Renal cortical epithelial cell (primary cell): ENCODE data around the gene EML1. TPM values are rescaled to one million over a fixed set of nuclear protein-coding genes. Genes with fewer than 3 reads are reported as not detected.

Experiments
- DNase-seq: peaks from one replicate; pipeline ENCODE4 v3.0.0-alpha.2; 2011; ENCODE audit warnings: low read depth
- total RNA-seq: library from RNA; depleted of rRNA; stranded (reverse); fragments of >200 nt; gene quantifications from 2 replicates; pipeline ENCODE4 v1.2.3, GENCODE V29; 2014

Gene EML1
- total RNA-seq, 1 donor from 2014 or later = 130 TPM

DNA sequence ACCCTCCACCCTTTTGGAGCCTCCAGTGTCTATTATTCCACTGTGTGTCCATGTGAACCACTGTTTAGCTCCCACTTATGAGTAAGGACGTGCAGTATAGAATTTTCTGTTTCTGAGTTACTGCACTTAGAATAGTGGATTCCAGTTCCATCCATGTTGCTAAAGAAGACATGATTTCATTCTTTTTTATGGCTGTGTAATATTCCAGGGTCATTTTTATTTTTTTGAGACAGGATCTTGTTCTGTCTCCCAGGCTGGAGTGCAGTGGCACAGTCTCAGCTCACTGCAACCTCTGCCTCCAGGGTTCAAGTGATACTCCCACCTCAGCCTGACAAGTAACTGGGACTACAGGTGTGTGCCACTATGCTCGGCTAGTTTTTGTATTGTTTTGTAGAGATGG, 31.6 kb downstream of the EML1 start:
- no peak for DNase-seq

DNA sequence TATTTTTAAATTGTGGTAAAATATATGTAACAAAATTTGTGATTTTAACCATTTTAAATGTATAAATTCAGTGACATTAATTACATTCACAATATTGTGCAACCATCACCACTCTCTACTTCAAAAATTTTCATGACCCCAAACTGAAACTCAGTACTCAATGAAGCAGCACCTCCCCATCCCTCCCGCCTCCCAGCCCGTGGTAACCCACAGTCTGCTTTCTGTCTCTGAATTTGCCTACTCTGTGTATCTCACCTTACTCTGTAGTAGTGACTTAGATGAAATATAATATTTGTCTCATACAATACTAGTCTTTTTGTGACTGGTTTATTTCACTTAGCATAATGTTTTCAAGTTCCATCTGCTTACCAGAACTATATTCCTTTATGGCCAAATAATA, 36.2 kb downstream of the EML1 start:
- no peak for DNase-seq

DNA sequence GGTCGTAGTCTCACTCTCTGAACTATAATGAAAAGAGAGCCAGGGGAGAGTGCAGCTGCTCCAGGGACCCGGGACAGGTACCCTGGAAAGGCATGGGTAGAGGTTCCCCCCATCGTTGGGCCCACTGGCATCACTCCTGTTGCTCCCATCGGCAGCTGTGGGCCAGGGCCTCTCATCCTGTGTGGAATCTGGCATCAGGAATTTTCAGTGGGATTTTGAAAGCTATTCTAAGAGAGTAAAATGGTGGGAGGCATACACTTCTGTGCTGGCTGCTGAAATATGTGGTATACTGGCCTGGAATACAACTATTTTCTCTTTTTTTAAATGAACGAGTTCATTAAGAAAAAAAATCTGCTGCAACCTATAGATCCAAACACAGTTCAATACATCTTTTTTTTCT, 38.1 kb downstream of the EML1 start:
- no peak for DNase-seq

DNA sequence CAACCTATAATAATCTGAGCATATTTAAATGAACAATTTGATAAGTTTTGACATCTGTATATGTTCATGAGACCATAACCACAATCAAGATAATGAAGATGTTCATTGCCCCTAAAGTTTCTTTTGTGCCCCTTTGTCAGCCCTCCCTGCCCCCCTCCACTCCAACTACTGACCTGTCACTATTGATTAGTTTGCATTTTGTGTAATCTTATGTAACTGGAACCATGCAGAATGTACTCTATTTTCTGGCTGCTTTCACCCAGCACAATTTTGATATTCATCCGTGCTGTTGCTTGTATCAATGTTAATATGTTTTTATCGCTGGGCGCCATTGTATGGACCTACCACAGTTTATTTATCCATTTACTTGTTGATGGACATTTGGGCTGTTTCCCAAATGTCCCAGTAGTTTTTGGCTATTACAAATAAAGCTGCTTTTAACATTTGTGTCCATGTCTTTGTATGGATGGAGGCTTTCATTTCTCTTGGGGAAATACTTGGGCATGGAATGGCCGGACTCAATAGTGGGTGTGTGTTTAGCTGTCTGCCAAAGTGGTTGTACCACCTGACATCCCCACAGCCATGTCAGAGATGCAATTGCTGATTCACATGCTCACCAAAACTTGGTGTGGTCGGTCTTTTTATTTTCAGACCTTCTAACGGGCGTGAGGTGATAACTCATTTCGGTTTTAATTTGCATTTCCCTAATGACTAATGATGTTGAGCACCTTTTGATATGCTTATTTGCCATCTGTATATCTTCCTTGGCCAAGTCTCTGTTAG, 38.9 kb downstream of the EML1 start:
- no peak for DNase-seq

DNA sequence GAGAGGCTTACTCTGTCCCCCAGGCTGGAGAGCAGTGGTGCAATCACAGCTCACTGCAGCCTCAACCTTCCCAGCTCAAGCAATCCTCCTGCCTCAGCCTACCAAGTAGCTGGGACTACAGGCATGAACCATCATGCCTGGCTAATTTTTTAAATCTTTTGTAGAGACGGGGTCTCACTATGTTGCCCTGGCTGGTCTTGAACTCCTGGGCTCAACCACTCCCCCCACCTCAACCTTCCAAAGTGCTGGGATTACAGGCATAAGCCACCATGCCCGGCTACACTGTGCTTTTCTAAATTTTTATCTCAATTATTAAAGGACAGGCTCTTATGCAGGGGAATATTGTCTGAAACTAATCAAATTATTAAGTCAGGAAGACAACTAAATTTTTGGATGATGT, 44.6 kb downstream of the EML1 start:
- DNase-seq = no peak

DNA sequence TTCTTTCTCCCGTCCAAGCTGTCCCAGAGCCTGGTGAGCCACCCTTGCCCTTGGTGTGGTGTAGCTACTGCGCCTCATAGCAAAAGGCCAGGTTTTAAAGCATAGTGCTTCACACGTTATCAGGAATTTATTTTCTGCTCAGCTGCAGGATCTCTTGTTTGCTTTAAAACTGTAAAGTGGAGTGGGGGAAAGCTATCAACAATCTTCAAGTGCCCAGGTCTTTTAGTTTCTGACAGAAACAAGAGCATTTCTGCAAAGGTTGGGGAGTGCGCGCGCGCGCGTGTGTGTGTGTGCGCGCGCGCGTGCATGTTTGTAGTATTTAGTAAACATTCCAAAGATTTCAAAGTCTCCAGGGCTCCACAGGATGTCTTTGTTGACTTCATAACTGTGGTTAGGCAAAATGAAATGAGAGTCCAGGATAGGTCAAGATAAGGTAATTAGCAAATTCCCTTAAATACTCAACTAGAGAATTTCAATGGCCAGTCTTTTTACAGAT, 45.5 kb downstream of the EML1 start:
- DNase-seq = peak; percentile 57

DNA sequence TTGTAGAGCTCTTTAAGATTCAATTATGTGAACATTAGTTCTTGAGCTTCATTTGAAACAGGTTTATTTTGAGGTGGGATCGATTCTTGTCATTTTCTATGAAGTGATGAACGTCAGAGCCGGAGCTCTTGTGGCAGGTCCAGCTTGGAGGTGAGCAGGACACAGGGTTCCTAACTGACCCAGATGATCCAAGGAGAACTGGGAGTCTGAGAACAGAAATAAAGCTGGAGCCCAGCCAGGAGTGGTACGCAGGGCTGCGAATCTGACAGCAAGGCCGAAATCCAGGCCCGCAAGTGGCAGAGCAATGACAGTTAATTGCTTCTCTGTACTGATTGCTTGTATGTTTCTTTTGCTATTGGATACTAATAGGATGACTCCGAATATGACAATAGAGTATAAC, 46.5 kb downstream of the EML1 start:
- DNase-seq = no peak

DNA sequence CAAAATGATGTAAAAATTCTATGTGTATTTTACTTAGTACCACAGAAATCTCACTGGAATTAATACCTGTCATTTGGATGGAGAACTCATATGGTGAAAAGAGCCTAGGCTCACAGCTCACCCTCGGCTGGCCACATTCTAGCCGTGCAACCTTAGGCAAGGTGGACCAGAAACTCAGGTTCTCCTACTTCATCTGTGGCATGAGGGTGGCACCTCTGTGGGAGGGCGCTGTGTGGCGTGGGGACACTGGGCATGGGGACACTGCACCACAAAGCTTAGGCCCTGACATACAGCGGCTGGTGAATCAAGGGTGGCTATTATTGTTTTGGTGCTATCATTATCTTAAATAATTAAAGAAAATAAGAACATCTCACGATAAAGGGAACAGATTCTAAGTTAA, 47.1 kb downstream of the EML1 start:
- DNase-seq = no peak

DNA sequence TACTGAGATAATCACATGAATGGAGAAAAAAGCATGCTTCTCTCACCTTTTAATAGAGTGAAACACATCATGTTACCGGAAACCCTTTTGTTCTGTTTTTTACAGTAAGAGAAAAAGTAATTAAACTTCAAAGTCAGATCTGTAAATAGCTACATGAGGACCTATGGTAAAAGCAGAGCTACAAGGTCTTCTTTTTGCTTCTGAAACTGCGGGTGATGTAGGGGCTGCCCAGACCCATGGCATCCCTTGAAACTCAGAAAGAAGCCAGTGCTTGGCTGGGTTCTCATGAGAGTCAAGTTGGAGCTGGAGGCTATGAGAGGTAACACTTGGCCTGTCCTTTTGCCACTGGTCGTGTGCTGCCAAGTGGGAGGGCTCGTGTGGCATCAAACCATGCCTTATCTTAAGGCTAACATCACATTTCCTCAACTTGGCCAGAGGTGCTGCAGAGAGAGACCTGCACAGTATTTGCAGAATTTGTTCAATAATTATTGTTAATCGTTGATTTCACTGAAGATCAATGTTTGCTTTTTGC, 47.6 kb downstream of the EML1 start:
- DNase-seq = no peak

DNA sequence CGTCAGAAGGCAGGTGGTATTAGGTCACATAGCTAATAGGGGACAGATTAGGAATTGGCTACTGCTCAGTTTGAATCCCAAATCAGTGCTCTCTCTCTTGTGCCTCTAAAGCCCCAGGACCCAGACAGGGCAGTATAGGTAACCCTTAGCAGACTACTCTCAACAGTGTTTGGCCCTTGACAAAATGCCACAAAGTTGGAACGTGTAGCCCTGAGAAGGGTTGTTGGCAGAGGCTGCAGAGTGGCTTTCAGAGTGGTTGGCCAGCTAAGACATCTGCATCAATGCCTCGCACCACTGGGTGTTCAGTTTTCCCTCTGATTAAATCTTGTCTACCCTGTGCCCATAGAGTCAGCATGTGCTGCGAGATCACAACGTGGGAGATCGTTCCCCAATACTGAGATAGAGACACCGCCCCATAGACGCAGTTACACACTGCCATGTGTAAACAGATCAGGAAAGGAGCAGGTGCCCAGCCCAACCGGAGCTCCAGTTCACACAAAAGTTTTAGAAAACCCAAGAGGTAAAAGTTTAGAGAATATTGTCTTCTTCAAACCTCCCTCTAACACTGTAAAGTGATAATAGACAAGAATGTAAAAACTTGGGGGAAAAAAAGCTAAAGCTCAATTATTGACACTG, 48.3 kb downstream of the EML1 start:
- DNase-seq = no peak

DNA sequence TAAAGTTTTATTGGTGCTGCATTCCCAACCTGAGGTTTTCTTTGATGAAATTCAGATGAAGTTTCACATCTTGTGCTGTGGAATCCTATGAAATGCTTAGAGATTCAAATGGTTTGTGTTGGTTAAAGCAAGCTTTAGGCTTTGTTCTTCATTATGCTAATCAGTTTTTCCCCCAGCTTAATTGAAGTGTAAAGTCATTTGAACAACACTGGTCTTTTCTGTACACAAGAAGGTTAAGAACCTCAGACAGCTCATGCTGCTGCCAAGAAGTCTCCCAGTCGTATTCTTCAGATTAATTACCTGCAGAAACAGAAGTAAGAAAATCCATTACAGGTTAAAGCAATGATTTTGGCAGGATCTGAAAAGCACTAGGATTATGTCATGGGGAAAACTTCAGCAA, 48.9 kb downstream of the EML1 start:
- peak; percentile 36 for DNase-seq

DNA sequence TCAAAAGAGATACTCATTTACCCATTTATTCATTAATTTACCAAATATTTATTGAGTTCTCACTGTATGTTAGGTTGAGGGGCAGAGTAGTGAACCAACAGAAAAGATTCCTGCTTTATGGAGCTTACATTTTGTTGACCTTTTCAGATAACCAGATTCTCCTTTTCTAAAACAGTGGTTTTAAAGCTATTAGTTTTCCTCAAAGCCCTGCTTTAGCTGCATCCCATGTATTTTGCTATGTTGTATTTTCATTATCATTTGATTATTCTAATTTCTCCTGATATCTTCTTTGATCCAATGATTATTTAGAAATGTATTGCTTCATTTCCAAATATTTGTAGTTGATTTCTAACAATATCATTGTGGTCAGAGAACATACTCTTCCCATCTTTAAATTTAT, 53.6 kb downstream of the EML1 start:
- DNase-seq = no peak

DNA sequence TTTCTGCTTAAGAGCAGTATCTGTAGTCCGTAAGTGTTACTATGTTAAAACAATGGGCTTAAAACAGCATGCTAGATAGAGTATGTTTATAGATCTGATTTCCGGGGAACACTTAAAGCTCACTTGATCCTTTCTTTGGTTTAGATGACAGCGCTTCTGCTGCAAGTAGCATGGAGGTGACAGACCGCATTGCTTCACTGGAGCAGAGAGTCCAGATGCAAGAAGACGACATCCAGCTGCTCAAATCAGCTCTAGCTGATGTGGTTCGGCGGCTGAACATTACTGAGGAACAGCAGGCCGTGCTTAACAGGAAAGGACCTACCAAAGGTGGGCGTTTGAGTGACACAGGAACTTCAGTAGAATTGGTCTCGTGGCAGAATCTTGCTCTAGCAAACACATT, 57.5 kb downstream of the EML1 start:
- DNase-seq = no peak

DNA sequence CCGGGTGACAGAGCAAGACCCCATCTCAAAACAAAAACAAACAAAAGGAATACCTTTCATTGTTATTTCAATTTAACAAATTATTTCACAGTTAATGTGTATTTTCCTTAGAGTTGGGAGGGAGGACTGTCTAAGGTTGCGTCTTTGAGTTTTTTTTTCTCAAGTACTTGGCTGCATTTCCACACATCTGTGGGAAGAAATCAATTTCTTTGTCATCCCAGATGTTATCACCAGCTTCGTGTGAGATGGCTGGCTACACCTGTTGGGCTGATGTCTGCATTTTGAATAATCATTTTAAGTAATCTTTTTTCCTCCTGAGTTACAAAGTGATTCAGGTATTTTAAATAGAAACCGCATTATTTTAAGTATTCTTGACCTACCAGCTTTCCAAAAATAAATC, 59.4 kb downstream of the EML1 start:
- no peak for DNase-seq

DNA sequence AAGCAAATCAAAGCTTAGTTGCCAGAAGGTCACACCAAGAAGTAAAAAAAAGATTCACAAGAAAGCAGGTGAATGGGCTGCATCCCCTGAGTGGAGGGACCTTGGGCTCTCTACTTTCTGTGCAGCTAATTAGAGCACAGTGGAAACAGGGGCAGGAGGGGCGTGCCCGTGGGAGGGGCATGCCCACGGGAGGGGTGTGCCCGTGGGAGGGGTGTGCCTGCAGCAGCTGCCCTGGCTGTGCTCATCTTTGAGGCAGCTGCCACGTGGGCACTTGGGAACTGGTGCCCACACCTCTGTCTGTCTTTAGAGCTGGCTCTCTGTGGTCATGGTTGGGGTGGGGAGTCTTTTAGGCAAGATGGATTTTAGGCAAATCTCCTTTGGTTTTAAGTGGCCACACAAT, 60.0 kb downstream of the EML1 start:
- no peak for DNase-seq

DNA sequence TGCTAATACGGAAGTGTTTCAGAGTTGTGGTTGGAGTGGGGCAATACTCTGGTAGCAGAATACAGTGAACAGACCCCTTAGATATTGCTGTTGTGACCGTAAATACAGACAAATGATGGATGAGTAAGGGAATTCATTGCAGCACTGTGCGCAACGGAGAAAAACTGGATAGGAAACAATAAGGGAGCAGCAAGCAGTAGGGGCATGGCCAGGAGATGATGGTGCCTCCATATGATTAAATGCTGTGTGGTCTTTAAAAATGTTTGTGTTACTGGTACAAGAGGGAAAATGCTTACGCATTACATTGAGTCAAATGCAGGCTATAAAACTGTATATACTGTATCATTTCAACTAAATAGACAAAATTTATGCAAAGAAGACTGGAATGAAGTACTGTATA, 61.6 kb downstream of the EML1 start:
- no peak for DNase-seq

DNA sequence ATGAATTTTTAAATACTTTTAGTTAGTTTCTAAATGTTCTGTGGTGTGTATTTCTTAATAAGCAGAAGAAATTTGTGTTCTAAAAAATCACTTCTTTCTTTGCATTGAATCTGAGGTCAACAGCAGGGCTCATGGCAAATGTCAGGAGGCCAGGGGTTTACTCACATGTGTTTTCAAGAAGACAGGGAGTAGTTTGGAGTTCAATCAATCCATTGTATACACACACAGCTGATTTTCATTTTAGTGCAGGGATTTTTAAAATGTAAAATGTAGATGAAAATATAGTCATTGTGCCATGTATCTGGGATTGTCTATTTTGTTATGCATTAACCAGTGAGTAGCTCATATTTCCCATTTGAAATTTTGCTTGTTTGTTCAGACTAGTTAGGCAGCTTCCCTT, 62.1 kb downstream of the EML1 start:
- DNase-seq = no peak

DNA sequence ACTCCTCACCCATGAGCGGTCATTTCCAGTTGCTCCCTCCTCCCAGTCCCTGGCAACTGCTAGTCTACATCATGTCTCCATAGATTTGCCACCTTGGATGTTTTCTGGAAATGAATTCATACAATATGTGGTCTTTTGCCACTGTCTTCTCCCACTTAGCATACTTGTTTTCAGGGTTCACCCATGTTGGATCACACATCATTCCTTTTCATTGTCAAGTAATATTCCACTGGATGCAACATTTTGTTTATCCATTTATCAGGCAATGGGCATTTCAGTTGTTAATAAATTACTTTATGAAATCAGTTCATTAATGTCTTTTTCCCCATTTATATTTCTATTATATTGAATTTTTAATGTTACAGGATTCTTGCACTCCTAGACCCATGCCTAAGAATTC, 64.3 kb downstream of the EML1 start:
- DNase-seq = no peak

DNA sequence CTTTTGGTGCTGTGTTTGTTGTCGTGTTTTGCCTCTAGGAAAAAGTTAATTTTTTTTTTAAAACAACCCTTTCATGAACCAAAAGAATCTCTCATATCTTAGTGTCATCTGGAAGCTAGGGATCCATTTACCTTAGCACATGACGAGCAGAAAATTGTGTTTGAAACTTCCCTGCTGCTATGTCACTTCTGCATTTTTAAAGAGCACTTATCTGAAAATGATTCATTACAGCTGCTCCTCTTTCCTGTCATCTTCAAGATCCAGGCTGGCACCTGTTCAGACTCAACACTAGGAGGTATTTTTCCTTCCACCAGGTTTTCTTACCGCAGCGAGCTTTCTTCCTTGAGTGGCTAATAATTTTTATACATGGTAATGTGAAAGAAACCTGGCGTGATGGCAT, 67.0 kb downstream of the EML1 start:
- DNase-seq = no peak

DNA sequence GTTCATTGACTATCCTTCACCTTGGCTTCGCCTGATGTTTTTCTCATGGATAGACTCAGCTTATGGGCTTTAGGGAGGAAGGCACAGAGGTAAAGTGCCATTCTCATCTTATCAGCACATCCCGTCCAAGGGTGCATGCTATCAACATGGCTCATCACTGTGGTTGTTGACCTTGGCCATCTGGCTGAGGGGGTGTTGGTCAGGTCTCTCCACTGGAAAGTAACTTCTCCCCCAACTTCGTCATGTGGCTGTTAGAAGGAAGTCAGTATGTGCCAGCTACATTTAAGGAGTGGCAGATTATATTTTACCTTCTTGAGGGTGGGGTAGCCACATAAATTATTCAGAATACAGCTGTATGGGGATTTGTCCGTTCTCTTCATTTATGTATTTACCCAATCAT, 68.9 kb downstream of the EML1 start:
- no peak for DNase-seq

DNA sequence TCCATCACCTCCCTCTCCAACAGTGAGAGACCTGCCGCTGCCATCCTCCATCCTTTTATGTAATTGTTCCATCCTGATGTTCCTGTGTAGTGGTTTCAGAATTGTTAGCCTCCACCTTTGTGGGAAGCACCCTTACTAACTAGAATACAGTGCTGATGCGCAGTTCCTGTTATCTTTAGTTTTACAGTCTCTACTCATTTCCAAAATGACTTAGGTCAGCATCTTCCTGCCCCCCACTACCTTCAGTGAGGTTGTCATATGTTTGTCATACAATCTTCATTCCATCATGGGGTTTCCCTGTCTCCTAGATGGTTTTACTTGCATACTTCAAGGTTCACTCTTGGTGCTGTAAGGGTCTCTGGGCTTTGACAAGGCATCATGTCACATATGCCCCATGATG, 69.8 kb downstream of the EML1 start:
- DNase-seq = no peak

DNA sequence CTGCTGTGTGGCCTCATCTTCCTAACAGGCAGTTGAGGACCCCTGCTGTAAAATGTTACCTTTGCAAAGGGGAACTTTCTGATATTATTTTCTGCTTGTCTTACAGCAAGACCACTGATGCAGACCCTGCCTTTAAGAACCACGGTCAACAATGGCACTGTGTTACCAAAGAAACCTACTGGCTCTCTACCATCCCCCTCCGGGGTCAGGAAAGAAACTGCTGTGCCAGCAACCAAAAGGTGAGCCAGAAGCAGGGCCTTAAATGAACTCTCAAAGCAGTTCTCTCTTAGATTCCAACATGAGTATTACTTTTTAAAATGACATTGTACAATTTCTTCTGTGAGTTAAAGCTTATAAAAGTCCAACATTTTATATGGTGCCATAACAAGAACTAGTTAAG, 72.2 kb downstream of the EML1 start:
- DNase-seq = no peak

DNA sequence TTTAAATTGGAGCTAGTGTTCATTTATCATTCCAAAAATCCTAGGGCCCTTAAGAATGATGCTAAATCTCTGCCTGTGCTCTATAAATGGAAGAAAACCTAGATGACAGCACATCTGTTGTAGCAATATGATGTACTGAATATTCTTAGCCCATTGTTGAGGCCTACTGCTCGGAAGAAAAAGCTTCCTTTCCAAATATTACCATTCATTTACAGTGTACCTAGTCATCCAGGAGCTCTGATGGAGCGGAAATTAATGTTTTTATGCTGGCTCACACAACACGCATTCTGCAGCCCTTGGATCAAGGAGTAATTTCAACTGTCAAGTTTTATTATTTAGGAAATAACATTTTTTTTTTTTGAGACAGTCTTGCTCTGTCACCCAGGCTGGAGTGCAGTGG, 77.4 kb downstream of the EML1 start:
- no peak for DNase-seq
